OCI-M2 (cell line): ENCODE results near the gene PFKFB3.
"Not testable (repeated sequence)": the region's sequence is repeated elsewhere in the genome, so short reads cannot be mapped to it uniquely, and the experiment has no call there.

Experiments used
- DNase-seq: peaks from one replicate; lab custom pipeline; 2025; ENCODE audit not compliant: unreplicated experiment; lab: John Stamatoyannopoulos, UW

Gene PFKFB3

GRCh38 chr10:6202684-6203330, at the start of gene PFKFB3:
TSS of gene PFKFB3 (plus strand) at chr10:6202932. CDS start at chr10:6203261, 329 bp downstream.
- DNase-seq, result peak; percentile 39

- DNase-seq, result no peak
These were observed 48.9 kb upstream of the PFKFB3 start for GRCh38 chr10:6153845-6154244.

- no peak for DNase-seq
These were observed 48.2 kb upstream of the PFKFB3 start for GRCh38 chr10:6154566-6154965.

- no peak for DNase-seq
These were observed 44.5 kb upstream of the PFKFB3 start for GRCh38 chr10:6158276-6158675.

GRCh38 chr10:6161921-6162320, 40.8 kb upstream of the PFKFB3 start:
- no peak for DNase-seq

GRCh38 chr10:6162589-6163356, 40.0 kb upstream of the PFKFB3 start:
- no peak for DNase-seq

- peak; percentile 5 for DNase-seq
These were observed 39.1 kb upstream of the PFKFB3 start for GRCh38 chr10:6163364-6164270.

GRCh38 chr10:6164271-6165095, 38.2 kb upstream of the PFKFB3 start:
- DNase-seq, result peak; percentile 39

GRCh38 chr10:6165221-6165725, 37.5 kb upstream of the PFKFB3 start:
- no peak for DNase-seq

- DNase-seq, result not testable (repeated sequence)
These were observed 36.8 kb upstream of the PFKFB3 start for GRCh38 chr10:6165933-6166332.

GRCh38 chr10:6167456-6167855, 35.3 kb upstream of the PFKFB3 start:
- DNase-seq, result no peak

GRCh38 chr10:6168084-6168483, 34.6 kb upstream of the PFKFB3 start:
- no peak for DNase-seq

- no peak for DNase-seq
These were observed 32.1 kb upstream of the PFKFB3 start for GRCh38 chr10:6170638-6171037.

GRCh38 chr10:6171881-6172695, 30.6 kb upstream of the PFKFB3 start:
- DNase-seq, result no peak

GRCh38 chr10:6173203-6173602, 29.5 kb upstream of the PFKFB3 start:
- no peak for DNase-seq

GRCh38 chr10:6174201-6174874, 28.4 kb upstream of the PFKFB3 start:
- DNase-seq, result no peak

GRCh38 chr10:6175329-6176055, 27.2 kb upstream of the PFKFB3 start:
- no peak for DNase-seq

GRCh38 chr10:6176691-6177231, 26.0 kb upstream of the PFKFB3 start:
- DNase-seq, result no peak
